GOT3 (cell line): ENCODE measurements around the gene FRMD3.

ENCODE experiments used
- DNase-seq: peaks from one replicate; lab custom pipeline; 2025; ENCODE audit warnings: mixed read lengths; lab: John Stamatoyannopoulos, UW

The FRMD3 gene

GRCh38 chr9:83234541-83234940 is 303.7 kb downstream of the FRMD3 start:
- no peak for DNase-seq

GRCh38 chr9:83233647-83234046 is 304.6 kb downstream of the FRMD3 start:
- DNase-seq, result no peak

GRCh38 chr9:83231039-83231438 is 307.2 kb downstream of the FRMD3 start:
- DNase-seq, result no peak

- no peak for DNase-seq
These were observed 317.5 kb downstream of the FRMD3 start for GRCh38 chr9:83220730-83221129.

- no peak for DNase-seq
These were observed 318.2 kb downstream of the FRMD3 start for GRCh38 chr9:83219924-83220438.

GRCh38 chr9:83219154-83219923 is 318.9 kb downstream of the FRMD3 start:
- no peak for DNase-seq

GRCh38 chr9:83218411-83219090 is 319.6 kb downstream of the FRMD3 start:
- DNase-seq, result no peak

GRCh38 chr9:83209188-83209731 is 328.9 kb downstream of the FRMD3 start:
- no peak for DNase-seq

- DNase-seq, result no peak
These were observed 329.9 kb downstream of the FRMD3 start for GRCh38 chr9:83208065-83208850.

- no peak for DNase-seq
These were observed 334.2 kb downstream of the FRMD3 start for GRCh38 chr9:83204047-83204446.

GRCh38 chr9:83200531-83200930 is 337.7 kb downstream of the FRMD3 start:
- DNase-seq, result no peak

- DNase-seq, result no peak
These were observed 338.4 kb downstream of the FRMD3 start for GRCh38 chr9:83199832-83200231.

- no peak for DNase-seq
These were observed 339.0 kb downstream of the FRMD3 start for GRCh38 chr9:83199240-83199639.

GRCh38 chr9:83198371-83198770 is 339.8 kb downstream of the FRMD3 start:
- no peak for DNase-seq

GRCh38 chr9:83197591-83197990 is 340.6 kb downstream of the FRMD3 start:
- no peak for DNase-seq

GRCh38 chr9:83196946-83197345 is 341.3 kb downstream of the FRMD3 start:
- DNase-seq, result no peak
